NCI-H2171 (cell line): ENCODE results near the gene CRYGS.
"Not testable (repeated sequence)": the region's sequence is repeated elsewhere in the genome, so short reads cannot be mapped to it uniquely, and the experiment has no call there.

ENCODE experiments used
- DNase-seq: peaks from one replicate; lab custom pipeline; 2025; lab: John Stamatoyannopoulos, UW

Gene CRYGS

DNA sequence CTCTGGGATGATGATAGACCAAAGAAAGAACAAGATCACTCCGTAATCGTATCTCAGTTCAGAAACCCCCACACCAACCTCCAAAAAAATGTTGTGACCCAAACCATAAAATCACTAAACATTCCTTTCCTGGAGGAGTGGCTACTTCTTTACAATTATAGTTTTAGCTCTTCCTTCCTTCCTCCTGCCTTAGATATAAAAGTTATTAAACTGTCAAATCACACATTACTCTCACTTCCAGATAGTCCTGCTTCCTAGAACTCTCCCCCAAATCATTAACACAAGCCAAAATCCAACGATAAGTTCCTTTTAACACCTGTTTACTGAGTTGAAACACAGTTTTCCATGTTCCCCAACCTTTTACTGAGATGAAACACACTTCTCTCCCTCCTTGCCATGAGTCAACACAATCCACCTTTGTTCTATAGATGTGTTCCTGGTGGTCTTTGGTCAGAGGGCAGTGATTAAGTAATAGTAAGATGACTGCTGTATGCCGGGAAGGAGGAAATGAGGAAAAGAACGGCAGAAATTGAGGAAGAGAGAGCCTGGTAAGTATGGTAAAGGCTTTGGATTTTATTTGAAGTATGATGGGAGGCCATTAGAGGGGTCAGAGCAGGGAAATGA lies 8.3 kb upstream of the CRYGS start:
- DNase-seq = no peak

GRCh38 chr3:186551387-186551786 lies 7.2 kb upstream of the CRYGS start:
- no peak for DNase-seq

GRCh38 chr3:186549497-186549896 lies 5.3 kb upstream of the CRYGS start:
- DNase-seq = no peak

- DNase-seq = no peak
These were observed 3.3 kb downstream of the CRYGS start for GRCh38 chr3:186540835-186541226.

- DNase-seq = peak; percentile 54
These were observed 3.9 kb downstream of the CRYGS start for GRCh38 chr3:186540221-186540834.

- DNase-seq = no peak
These were observed 5.4 kb downstream of the CRYGS start for GRCh38 chr3:186538779-186539178.

DNA sequence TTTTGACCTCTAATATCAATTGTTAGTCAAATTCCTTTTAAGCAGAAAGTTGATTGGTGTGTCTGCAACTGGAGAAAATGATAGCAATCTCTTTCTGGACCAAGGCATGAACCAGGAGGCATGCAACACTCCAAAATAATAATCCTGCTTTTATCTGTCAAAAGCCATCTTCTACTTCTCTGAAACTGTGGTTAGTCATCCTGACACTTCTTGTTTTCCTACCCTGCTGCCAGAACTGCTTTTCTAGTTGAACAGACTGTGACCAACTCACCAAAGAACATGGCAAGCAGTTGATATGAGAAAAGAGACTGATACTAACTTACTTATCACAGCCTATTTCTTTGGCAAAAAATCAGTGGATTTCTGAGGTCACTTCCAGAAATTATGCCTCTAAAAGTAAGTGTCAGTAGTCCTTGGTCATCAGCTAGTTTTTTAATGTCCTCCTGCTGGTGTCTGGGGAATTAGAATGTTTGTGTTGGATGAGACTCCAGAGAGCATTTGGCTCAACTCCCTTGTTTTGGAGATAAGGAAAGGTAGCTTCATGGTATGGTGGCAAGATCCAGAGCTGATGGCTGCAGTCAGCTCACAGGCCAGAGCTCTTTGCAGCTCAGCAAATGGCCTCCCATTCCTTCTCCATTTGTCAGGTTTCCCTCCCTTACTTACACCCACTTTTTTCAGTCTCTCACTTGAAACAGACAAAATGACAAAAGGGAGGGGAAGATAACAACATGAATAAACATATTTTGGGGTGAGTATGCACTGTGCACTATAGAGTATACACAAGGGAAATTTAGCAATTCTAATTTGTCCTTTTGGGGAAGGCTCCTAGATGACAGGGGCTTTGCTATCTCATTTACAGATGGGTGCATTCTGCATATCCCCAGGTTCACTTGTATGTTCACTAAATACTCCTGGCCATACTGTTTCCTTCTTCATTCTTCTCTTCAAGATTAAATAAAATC lies 7.0 kb downstream of the CRYGS start:
- DNase-seq = no peak

DNA sequence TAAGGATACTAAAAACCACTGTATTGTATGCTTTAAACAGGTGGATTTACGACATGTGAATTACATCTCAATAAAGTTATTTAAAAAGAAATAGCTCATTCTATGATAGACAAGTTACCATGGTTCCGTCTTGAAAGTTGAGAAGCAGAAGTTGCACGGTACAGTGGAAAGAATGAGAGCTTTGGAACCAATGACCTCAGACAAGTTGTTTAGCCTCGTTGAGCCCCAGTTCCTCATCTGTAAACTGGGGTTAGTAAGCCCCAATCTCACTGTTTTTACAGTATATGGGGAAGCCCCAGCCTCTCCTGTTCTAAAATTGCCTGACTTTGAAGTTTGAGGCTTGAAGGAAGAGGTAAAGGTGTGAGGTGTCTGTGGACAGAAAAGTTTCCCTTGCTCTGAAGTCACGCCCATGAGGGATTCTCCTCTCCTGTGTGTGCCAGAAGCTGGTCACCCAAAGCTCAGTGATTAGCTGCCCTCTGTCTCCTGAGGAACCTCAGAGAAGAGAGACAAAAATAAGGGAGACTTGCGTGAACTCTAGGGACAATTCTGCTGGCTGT lies 10.0 kb downstream of the CRYGS start:
- no peak for DNase-seq

DNA sequence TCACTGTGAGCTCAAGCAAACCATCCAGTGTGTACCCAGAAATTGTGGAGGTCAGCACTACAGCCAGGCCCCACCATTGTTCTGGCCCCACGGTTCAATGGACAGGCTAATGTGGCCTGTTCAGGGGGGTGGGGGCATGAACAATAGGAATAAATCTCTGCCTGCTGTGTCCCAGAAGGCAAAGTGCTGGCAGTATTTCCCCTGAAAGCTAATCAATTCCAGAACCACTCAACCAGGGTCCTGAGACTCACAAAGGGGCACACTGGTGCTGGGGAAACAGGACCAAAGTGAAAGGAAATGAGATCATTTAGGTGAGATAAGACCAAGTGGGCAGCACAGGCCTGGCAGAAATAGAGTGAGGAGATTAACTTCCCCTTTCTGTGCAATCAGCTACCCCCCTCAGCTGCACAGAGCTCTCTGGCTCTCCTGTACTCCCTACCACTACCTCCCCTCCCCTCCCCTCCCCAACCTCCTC lies 11.5 kb downstream of the CRYGS start:
- no peak for DNase-seq

GRCh38 chr3:186531694-186532093 lies 12.5 kb downstream of the CRYGS start:
- DNase-seq = not testable (repeated sequence)

- no peak for DNase-seq
These were observed 13.8 kb downstream of the CRYGS start for GRCh38 chr3:186530415-186530814.

DNA sequence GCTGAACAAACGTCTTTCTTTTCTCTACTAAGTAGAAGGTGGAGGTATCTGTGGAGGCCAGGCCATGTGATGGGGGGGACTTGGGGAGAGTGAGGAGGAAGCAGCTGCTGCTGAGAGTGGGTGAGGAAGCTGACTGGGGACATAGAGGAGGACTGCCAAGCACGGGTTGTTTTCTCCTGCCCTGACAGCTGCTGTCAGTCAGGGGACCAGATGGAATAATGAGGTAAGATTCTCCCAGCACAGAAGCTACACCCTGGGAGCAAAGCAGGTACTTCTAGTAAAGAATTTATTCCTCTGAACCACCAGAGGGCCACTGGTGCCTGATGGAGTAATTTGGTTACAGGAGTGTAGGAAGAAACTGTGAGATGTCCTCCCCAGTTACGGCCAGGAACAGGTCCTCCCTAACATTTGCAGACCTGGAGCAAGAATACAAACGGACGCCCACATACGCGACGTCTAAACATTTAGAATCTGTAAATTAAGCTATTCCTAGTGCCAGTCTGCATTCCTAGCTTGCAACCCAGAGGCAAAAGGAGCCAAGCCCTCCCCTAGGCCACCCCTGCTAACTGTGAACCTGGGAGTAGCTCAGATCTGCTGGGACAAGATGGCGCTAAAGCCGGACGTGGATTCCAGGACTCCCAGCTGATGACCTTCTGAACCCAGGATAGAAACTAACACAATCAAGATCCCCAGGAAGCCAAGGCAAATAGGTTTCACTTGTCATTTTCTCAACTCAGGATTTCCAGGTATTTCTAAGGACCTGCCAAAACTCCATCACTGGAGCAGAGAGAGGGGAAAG lies 14.8 kb downstream of the CRYGS start:
- peak; percentile 55 for DNase-seq

GRCh38 chr3:186526256-186526606 lies 17.9 kb downstream of the CRYGS start:
- DNase-seq = peak; percentile 10

- no peak for DNase-seq
These were observed 18.6 kb downstream of the CRYGS start for GRCh38 chr3:186525369-186526255.

GRCh38 chr3:186524616-186525015 lies 19.6 kb downstream of the CRYGS start:
- DNase-seq = no peak

DNA sequence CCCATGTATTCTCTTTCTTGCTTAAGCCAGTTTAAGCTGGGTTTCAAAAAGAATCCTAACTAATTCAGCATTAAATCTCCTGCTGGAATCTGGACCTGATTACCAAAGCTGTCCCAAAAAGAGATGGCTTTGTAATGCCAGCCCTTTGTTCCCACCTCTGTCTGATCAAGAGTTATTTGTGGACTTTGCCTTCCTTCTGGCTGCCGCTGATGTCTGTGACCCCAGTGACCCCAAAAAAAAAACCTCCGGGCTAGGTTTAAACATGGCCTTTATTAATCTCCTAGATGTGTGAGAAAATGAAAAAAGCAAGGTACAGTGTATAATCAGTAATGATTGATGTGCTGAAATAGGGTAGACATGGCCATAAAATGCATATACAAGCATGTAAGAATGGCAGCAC lies 20.7 kb downstream of the CRYGS start:
- DNase-seq = no peak

- DNase-seq = no peak
These were observed 21.2 kb downstream of the CRYGS start for GRCh38 chr3:186523022-186523421.

DNA sequence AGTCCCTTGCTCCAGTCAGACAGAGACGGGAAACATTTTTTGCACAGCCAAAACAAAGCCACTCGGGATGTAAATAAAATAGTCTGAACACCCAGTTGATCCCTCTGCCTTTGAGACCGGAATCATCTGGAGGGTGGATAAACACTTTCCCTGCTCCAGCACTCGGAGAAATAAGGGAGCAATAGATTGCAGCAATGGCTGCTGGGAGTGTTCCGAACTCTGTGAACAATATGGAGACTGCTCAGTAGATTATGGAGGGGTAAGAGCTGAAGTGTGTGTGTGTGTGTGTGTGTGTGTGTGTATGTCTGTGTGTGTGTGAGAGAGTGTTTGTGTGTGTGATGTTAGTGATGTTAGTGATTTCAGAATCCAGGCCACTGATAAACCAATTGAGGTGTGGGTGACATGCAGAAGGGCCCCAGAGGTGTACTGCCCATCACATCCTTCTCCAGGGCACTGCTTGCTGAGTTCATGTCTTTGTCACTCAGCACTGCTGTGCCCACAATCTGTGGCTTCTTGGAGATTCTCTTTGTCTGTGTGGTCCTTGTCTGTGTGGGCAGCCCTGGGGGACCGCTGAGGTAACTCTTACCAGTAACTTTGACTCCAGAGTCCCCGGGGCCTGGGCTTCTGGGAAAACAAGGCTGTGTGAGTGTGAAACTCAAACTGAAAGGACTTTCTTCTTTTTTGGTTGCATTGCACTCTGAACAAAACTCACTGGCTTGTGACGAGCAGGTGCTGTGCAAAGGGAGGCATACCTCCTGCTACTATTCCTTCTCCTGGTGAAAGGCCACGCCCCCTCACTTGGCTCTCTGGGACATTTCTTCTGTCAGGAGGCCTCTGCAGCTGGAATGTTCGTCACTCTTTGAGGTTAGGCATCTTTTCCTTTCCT lies 23.0 kb downstream of the CRYGS start:
- no peak for DNase-seq

GRCh38 chr3:186520431-186520830 lies 23.7 kb downstream of the CRYGS start:
- no peak for DNase-seq
